SJSA1 (cell line): ENCODE data around the gene GIPC2. TPM values are rescaled to one million over a fixed set of nuclear protein-coding genes. Genes with fewer than 3 reads are reported as not detected.

Source experiments
- DNase-seq, 2 experiments: peaks; one replicate each; pipeline ENCODE4 v3.0.0-alpha.2; 2015 to 2020; ENCODE audit warnings: low spot score in 2 of 2, low read depth in 1 of 2
- H3K27ac ChIP-seq: fragments of 250-450 bp; sonication (Bioruptor Pico); 2 replicates; pipeline ENCODE4 v1.5.1; 2020; ENCODE audit warnings: mild to moderate bottlenecking, moderate library complexity
- H3K27me3 ChIP-seq: fragments of 250-450 bp; sonication (Bioruptor Pico); replicated peaks from 2 replicates; pipeline ENCODE4 v1.5.1; 2020; ENCODE audit warnings: mild to moderate bottlenecking, moderate library complexity
- H3K36me3 ChIP-seq: fragments of 250-450 bp; sonication (Bioruptor Pico); 2 replicates; pipeline ENCODE4 v1.5.1; 2020; ENCODE audit warnings: mild to moderate bottlenecking
- H3K4me1 ChIP-seq: fragments of 250-450 bp; sonication (Bioruptor Pico); replicated peaks from 2 replicates; pipeline ENCODE4 v1.6.1; 2021; ENCODE audit warnings: mild to moderate bottlenecking
- H3K4me3 ChIP-seq: fragments of 250-450 bp; sonication (Bioruptor Pico); 2 replicates; pipeline ENCODE4 v1.5.1; 2020; ENCODE audit warnings: mild to moderate bottlenecking
- H3K9me3 ChIP-seq: fragments of 250-450 bp; sonication (Bioruptor Pico); replicated peaks from 2 replicates; pipeline ENCODE4 v1.5.1; 2020; ENCODE audit warnings: mild to moderate bottlenecking
- total RNA-seq: library from RNA; depleted of rRNA; stranded (reverse); fragments of >200 nt; shearing (Covaris generic); gene quantifications from 2 replicates; pipeline ENCODE4 v1.2.3, GENCODE V29; 2014

The GIPC2 gene
- total RNA-seq, 1 experiment from 2014 or later: 0.13 TPM

GRCh38 chr1:78132174-78132947, 86.6 kb downstream of the GIPC2 start:
- no peak overlapping the region for H3K27ac ChIP-seq
- DNase-seq: no peak
- no peaks in the 10 kb centered on the region for H3K9me3 ChIP-seq
- H3K4me1 ChIP-seq: no peaks in the 10 kb centered on the region
- no peaks in the 10 kb centered on the region for H3K36me3 ChIP-seq
- no peak overlapping the region for H3K4me3 ChIP-seq
- H3K27me3 ChIP-seq: no peaks in the 10 kb centered on the region

- DNase-seq: no peak
- no peaks in the 10 kb centered on the region for H3K9me3 ChIP-seq
- H3K27ac ChIP-seq: no peak overlapping the region
- no peaks in the 10 kb centered on the region for H3K27me3 ChIP-seq
- H3K4me3 ChIP-seq: no peak overlapping the region
- no peaks in the 10 kb centered on the region for H3K36me3 ChIP-seq
- H3K4me1 ChIP-seq: no peaks in the 10 kb centered on the region
These were observed 87.2 kb downstream of the GIPC2 start for GRCh38 chr1:78132948-78133322.

- no peaks in the 10 kb centered on the region for H3K9me3 ChIP-seq
- H3K4me3 ChIP-seq: no peak overlapping the region
- H3K27ac ChIP-seq: no peak overlapping the region
- no peaks in the 10 kb centered on the region for H3K4me1 ChIP-seq
- DNase-seq: no peak
- no peaks in the 10 kb centered on the region for H3K27me3 ChIP-seq
- no peaks in the 10 kb centered on the region for H3K36me3 ChIP-seq
These were observed 90.9 kb downstream of the GIPC2 start for GRCh38 chr1:78136680-78137079.

- no peaks in the 10 kb centered on the region for H3K4me1 ChIP-seq
- no peaks in the 10 kb centered on the region for H3K36me3 ChIP-seq
- H3K9me3 ChIP-seq: no peaks in the 10 kb centered on the region
- no peaks in the 10 kb centered on the region for H3K27me3 ChIP-seq
- no peak overlapping the region for H3K4me3 ChIP-seq
- DNase-seq: no peak
- no peak overlapping the region for H3K27ac ChIP-seq
These were observed 95.9 kb downstream of the GIPC2 start for GRCh38 chr1:78141531-78142231.

GRCh38 chr1:78142736-78143135, 97.0 kb downstream of the GIPC2 start:
- Histone ChIP-seq H3K4me1 (no peaks in the 10 kb centered on the region), H3K4me3 (no peak overlapping the region; the same call in 1 of the 2 replicates), H3K9me3 (no peaks in the 10 kb centered on the region), H3K27ac (no peak overlapping the region), H3K27me3 (no peaks in the 10 kb centered on the region), H3K36me3 (no peaks in the 10 kb centered on the region)
- DNase-seq: no peak

GRCh38 chr1:78143152-78143551, 97.4 kb downstream of the GIPC2 start:
- Histone ChIP-seq H3K4me3 (peak overlapping the region; percentile 21), H3K9me3 (no peaks in the 10 kb centered on the region), H3K27ac (no peak overlapping the region), H3K36me3 (no peaks in the 10 kb centered on the region), H3K27me3 (no peaks in the 10 kb centered on the region), H3K4me1 (no peaks in the 10 kb centered on the region)
- peak in 1 of 2 experiments; percentile 19 for DNase-seq

GRCh38 chr1:78143673-78144072, 97.9 kb downstream of the GIPC2 start:
- DNase-seq: no peak
- H3K27ac ChIP-seq: no peak overlapping the region
- H3K9me3 ChIP-seq: no peaks in the 10 kb centered on the region
- H3K4me1 ChIP-seq: no peaks in the 10 kb centered on the region
- no peak overlapping the region for H3K4me3 ChIP-seq
- H3K36me3 ChIP-seq: no peaks in the 10 kb centered on the region
- no peaks in the 10 kb centered on the region for H3K27me3 ChIP-seq

GRCh38 chr1:78145105-78145580, 99.4 kb downstream of the GIPC2 start:
- Histone ChIP-seq H3K4me1 (no peaks in the 10 kb centered on the region), H3K27ac (no peak overlapping the region), H3K9me3 (no peaks in the 10 kb centered on the region), H3K36me3 (no peaks in the 10 kb centered on the region), H3K27me3 (no peaks in the 10 kb centered on the region), H3K4me3 (no peak overlapping the region)
- DNase-seq: peak in 1 of 2 experiments; percentile 46

- no peak for DNase-seq
- H3K4me3 ChIP-seq: no peak overlapping the region
- no peak overlapping the region for H3K27ac ChIP-seq
- H3K36me3 ChIP-seq: no peaks in the 10 kb centered on the region
- no peaks in the 10 kb centered on the region for H3K9me3 ChIP-seq
- no peaks in the 10 kb centered on the region for H3K4me1 ChIP-seq
- no peaks in the 10 kb centered on the region for H3K27me3 ChIP-seq
These were observed 100.5 kb downstream of the GIPC2 start for GRCh38 chr1:78146205-78146771.

GRCh38 chr1:78147031-78147430, 101.3 kb downstream of the GIPC2 start:
- H3K27me3 ChIP-seq: no peaks in the 10 kb centered on the region
- no peaks in the 10 kb centered on the region for H3K9me3 ChIP-seq
- DNase-seq: no peak
- H3K4me1 ChIP-seq: no peaks in the 10 kb centered on the region
- H3K36me3 ChIP-seq: no peaks in the 10 kb centered on the region
- H3K27ac ChIP-seq: no peak overlapping the region
- no peak overlapping the region for H3K4me3 ChIP-seq

GRCh38 chr1:78153092-78153736, 107.4 kb downstream of the GIPC2 start:
- H3K36me3 ChIP-seq: no peaks in the 10 kb centered on the region
- no peak overlapping the region for H3K27ac ChIP-seq
- no peak for DNase-seq
- H3K4me3 ChIP-seq: no peak overlapping the region
- no peaks in the 10 kb centered on the region for H3K4me1 ChIP-seq
- H3K9me3 ChIP-seq: no peaks in the 10 kb centered on the region
- no peaks in the 10 kb centered on the region for H3K27me3 ChIP-seq

GRCh38 chr1:78155121-78155520, 109.4 kb downstream of the GIPC2 start:
- H3K4me1 ChIP-seq: no peaks in the 10 kb centered on the region
- H3K27ac ChIP-seq: no peak overlapping the region
- H3K9me3 ChIP-seq: no peaks in the 10 kb centered on the region
- no peak overlapping the region for H3K4me3 ChIP-seq
- no peaks in the 10 kb centered on the region for H3K27me3 ChIP-seq
- H3K36me3 ChIP-seq: no peaks in the 10 kb centered on the region
- no peak for DNase-seq

GRCh38 chr1:78156805-78157521, 111.2 kb downstream of the GIPC2 start:
- Histone ChIP-seq H3K27me3 (no peaks in the 10 kb centered on the region), H3K36me3 (no peaks in the 10 kb centered on the region), H3K4me1 (no peaks in the 10 kb centered on the region), H3K27ac (no peak overlapping the region), H3K9me3 (no peaks in the 10 kb centered on the region), H3K4me3 (no peak overlapping the region)
- no peak for DNase-seq
